Cardiac ventricle fibroblast (primary cell): ENCODE data around the gene ITGA7. TPM values are rescaled to one million over a fixed set of nuclear protein-coding genes. Genes with fewer than 3 reads are reported as not detected.

Experiments
- total RNA-seq: library from RNA; depleted of rRNA; stranded (reverse); fragments of >200 nt; gene quantifications from 2 replicates; pipeline ENCODE4 v1.2.3, GENCODE V29; 2015

Gene ITGA7, protein sequence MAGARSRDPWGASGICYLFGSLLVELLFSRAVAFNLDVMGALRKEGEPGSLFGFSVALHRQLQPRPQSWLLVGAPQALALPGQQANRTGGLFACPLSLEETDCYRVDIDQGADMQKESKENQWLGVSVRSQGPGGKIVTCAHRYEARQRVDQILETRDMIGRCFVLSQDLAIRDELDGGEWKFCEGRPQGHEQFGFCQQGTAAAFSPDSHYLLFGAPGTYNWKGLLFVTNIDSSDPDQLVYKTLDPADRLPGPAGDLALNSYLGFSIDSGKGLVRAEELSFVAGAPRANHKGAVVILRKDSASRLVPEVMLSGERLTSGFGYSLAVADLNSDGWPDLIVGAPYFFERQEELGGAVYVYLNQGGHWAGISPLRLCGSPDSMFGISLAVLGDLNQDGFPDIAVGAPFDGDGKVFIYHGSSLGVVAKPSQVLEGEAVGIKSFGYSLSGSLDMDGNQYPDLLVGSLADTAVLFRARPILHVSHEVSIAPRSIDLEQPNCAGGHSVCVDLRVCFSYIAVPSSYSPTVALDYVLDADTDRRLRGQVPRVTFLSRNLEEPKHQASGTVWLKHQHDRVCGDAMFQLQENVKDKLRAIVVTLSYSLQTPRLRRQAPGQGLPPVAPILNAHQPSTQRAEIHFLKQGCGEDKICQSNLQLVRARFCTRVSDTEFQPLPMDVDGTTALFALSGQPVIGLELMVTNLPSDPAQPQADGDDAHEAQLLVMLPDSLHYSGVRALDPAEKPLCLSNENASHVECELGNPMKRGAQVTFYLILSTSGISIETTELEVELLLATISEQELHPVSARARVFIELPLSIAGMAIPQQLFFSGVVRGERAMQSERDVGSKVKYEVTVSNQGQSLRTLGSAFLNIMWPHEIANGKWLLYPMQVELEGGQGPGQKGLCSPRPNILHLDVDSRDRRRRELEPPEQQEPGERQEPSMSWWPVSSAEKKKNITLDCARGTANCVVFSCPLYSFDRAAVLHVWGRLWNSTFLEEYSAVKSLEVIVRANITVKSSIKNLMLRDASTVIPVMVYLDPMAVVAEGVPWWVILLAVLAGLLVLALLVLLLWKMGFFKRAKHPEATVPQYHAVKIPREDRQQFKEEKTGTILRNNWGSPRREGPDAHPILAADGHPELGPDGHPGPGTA
- total RNA-seq: 89.7 and 106 TPM in 2 replicates

DNA sequence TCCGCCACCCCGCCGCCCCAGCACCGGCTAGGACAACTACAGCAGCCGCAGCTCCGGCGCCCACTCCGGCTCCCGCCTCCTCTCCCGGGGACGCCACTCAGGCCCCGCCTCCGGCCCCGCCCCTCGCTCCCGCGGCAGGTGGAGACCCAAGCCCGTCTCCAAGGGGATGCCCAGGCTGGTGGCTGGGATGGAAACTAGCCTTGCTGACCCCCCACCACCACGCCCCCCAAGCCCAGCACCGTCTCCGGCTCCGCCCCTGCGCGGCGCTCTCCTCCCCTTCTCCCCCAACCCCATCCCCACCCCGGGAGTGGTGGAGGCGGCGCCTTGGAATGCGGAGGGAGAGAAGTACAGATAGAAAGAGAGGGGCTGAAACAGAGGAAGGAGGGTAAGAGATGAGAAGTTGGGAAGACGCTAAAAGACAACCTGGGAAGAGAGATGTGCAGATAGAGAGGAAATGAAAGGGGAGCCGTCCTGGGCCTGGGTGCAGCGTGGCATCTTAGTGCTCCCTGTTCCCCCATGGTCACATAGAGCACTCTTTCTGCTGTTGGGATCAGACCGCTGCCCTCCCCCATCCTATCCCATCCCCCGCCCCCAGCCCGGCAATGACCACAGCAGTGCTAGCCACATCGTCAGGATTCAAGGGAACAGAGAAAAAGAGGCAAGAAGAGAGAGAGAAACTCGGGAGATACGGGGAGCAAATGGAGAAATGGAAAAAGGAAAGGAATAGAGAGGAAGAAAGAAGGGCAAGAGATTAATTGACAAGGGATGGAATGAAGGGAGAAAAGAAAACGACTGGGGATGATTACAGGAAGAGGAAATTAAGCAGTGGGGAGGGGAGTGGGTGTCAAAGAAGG is at the start of gene ITGA7:
Gene ITGA7 (minus strand): TSS at position 64 of the 854 bp plus-strand sequence. CDS start 222 bp downstream, outside the sequence.

DNA sequence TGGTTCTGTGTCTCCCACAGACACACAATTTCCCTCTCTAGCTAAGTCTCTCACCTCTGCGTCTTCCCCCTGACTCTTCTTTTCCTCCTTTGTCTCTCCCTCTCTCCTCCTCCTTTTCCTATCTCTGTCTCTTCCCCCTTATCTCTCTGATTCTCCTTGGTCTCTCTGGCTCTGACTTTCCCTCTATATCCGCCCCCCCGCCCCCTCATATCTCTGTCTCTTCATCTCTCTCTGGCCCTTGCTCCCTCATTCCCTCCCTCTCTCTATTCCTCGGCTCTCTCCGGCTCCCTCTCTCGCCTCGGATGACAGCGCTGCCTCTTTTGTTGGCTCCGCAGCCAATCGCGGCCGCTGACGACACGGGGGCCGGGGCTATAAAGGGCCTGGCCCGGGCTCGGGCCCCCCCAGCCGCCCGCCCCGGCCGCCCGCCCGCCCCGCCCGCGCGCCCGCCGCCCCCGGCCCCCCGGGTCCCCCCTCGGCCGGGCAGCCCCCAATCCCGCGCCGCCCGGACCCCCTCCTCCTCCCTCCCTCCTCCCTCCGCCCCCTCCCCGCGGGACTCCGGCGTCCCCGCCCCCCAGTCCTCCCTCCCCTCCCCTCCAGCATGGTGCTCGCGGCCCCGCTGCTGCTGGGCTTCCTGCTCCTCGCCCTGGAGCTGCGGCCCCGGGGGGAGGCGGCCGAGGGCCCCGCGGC is 35.2 kb upstream of the ITGA7 start, which contains the start of gene GDF11:
Gene GDF11 (plus strand): TSS at position 404 of the 687 bp plus-strand sequence. CDS start 195 bp downstream, at position 599.

DNA sequence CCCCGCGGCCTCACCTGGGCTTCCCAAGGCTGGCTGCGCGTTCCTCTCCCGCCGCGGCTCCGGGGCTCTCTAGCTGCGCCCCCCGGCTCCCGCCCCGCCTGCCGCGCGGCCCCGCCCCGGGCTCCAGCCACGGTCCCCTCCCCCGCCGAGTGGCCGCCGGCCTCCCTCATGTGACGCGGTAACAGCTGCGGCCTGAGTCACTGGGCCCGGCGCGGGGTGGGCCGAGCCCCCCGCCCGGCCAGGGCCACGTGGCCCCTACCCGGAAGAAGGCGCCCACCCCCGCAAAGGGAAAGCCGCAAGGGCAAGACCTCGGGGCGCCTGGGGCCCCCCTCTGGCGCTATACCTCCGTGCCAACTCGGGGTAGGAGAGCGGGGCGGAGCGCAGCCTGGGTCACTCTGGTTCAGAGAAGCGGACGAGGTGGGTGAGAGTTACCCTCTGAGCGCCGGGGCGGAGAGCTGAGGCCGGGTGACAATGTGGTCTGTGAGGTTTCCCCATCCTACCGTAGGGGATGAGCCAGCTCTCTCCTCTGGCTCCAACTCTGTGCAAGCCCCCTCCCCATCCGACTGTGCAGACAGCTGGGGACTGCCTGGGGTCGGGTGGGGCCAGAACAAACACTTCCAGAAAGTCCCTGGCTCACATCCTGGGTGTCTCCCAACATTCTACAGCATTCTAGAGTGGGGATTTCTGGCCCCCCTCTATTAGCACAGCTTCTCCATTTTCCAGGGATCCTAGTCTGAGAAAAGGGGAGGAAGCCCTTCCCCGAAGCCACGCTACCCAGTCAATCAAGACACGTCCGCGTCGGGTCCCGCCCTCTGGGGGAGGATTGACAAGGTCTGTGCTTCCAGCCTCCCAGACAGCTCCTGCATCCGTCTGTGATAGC is 21.5 kb upstream of the ITGA7 start, which contains the start of gene CD63:
Gene CD63 (minus strand): TSS at position 71 of the 880 bp plus-strand sequence. CDS start 668 bp downstream, outside the sequence.

DNA sequence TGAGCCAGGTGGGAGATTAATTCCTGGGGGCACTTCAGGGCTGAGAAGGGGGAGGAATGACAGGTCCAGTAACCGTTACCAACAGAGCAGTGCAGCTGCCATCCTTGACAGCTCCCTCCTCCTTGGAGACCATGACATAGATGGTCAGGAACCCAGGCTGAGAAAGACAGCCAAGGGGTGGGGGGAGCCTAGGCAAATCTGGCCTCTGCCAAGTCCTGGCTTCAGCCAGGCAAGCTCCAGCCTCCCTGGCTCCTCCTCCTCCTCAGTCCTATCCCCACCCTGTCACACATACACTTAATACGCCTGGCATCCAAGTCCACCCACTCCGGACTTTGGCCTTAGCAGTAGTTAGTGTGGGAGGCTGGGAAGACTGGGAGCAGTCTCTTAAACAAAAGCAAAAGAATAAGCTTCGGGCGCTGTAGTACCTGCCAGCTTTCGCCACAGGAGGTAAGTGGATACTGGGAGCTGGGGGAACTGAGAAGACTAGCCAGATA is 12.4 kb upstream of the ITGA7 start, which contains the start of gene RDH5:
Gene RDH5 (plus strand): TSS at position 323 of the 494 bp plus-strand sequence. CDS start 792 bp downstream, outside the sequence.

DNA sequence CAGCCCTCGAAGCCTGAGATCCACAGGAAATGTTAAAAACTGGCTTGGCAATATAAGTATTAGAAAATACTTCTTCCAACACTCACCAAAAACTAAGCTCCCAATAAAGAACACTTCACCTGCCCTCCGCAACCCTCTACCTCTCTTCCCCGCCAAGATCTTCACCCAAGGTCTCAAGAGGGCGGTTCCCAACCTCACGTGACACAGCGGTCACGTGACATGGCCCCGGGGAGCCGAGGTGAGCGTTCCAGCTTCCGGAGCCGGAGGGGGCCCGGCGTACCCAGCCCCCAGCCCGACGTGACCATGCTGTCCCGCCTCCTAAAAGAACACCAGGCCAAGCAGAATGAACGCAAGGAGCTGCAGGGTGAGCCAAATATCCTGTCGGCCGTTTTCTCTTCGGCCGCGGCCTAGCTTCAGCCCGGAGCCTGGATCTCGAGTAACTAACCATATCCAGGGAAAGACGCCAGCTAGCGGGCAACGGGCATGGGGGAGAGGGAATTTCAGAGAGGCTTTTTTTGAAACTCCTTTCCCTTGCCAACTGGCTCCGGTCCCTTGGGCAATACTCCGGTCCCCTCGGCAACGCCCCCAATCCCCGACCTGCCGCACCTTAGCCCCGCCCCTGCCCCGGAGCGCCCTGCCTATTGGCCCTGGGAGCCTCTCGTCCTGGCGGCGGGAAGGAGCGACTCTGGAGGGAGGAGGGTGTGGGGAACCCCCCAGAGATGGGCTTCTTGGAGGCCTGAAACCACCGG is 8.3 kb upstream of the ITGA7 start, which contains the start of gene BLOC1S1:
Gene BLOC1S1 (plus strand): TSS at position 214 of the 749 bp plus-strand sequence. CDS start 6 bp downstream, at position 220.

DNA sequence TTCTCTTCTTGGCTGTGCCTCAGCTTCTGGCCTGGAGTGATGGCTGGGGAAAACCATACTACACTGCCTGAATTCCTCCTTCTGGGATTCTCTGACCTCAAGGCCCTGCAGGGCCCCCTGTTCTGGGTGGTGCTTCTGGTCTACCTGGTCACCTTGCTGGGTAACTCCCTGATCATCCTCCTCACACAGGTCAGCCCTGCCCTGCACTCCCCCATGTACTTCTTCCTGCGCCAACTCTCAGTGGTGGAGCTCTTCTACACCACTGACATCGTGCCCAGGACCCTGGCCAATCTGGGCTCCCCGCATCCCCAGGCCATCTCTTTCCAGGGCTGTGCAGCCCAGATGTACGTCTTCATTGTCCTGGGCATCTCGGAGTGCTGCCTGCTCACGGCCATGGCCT is 70.9 kb downstream of the ITGA7 start, which contains the start of gene OR10P1:
Gene OR10P1 (plus strand): TSS at position 40 of the 400 bp plus-strand sequence. CDS start 0 bp downstream, at position 40.

Other genes starting within 250 kb of the ITGA7 start
- gene OR6C70, start 237.8 kb downstream of the ITGA7 start, total RNA-seq: not detected in 2 replicates
- gene OR6C68, start 215.5 kb downstream of the ITGA7 start, total RNA-seq: not detected in 2 replicates
- gene OR6C4, start 158.3 kb downstream of the ITGA7 start, total RNA-seq: not detected in 2 replicates
- gene OR2AP1, start 135.4 kb downstream of the ITGA7 start, total RNA-seq: not detected in 2 replicates
- gene OR10P1, start 71.0 kb downstream of the ITGA7 start, total RNA-seq: not detected in 2 replicates
- 128 and 131 TPM in 2 replicates for gene BLOC1S1, start 8.1 kb upstream of the ITGA7 start, total RNA-seq
- gene RDH5, start 12.5 kb upstream of the ITGA7 start, total RNA-seq: 33.4 and 34.8 TPM in 2 replicates
- 1,975 and 2,145 TPM in 2 replicates for gene CD63, start 21.1 kb upstream of the ITGA7 start, total RNA-seq
- 6.6 and 8.2 TPM in 2 replicates for gene GDF11, start 35.2 kb upstream of the ITGA7 start, total RNA-seq
- gene SARNP, start 109.8 kb upstream of the ITGA7 start, total RNA-seq: 62.7 and 67.1 TPM in 2 replicates
- gene ORMDL2, start 110.1 kb upstream of the ITGA7 start, total RNA-seq: 8.5 and 15.4 TPM in 2 replicates
- 27.6 and 32.8 TPM in 2 replicates for gene DNAJC14, start 121.7 kb upstream of the ITGA7 start, total RNA-seq
- gene MMP19, start 135.0 kb upstream of the ITGA7 start, total RNA-seq: 36.8 and 37.2 TPM in 2 replicates
- gene PYM1, start 220.0 kb upstream of the ITGA7 start, total RNA-seq: 24.9 and 29.9 TPM in 2 replicates
- 39.6 and 47.5 TPM in 2 replicates for gene DGKA, start 223.3 kb upstream of the ITGA7 start, total RNA-seq